ENCODE measurements around the gene AARS2.

GRCh38 chr6:44307217-44307616 is 5.9 kb downstream of the AARS2 start:
- TF ChIP-seq CTCF (IDR thresholded peaks at IDR 0.05) (no peak), POLR2A (IDR thresholded peaks at IDR 0.05) (no peak)
